Keratinocyte (primary cell): ENCODE results near the gene CSGALNACT2. TPM values are rescaled to one million over a fixed set of nuclear protein-coding genes. Genes with fewer than 3 reads are reported as not detected.

Experiments used
- DNase-seq: peaks from one replicate; pipeline ENCODE4 v3.0.0-alpha.2; 2011; ENCODE audit warnings: low read depth, missing footprints, low spot score
- FAIRE-seq: peaks from 2 replicates; lab custom pipeline; 2011; peaks lifted over from hg19 to GRCh38; lab: Jason Lieb, UNC
- H2AFZ ChIP-seq: 2 replicates; pipeline ENCODE4 v1.6.0; 2012; ENCODE audit warnings: low read length, control low read depth, inconsistent platforms; ENCODE audit not compliant: control insufficient read depth
- H3K27ac ChIP-seq: 2 replicates; pipeline ENCODE4 v1.5.1; 2011; ENCODE audit warnings: low read length; ENCODE audit not compliant: control insufficient read depth, insufficient read depth
- H3K27me3 ChIP-seq: 3 replicates; pipeline ENCODE4 v1.6.0; 2011; ENCODE audit warnings: low read length; ENCODE audit not compliant: control insufficient read depth, insufficient read depth; ENCODE audit errors: extremely low read depth
- H3K36me3 ChIP-seq, 2 experiments: 2 replicates in 1 of 2; 3 replicates in 1 of 2; pipeline ENCODE4 v1.5.1; 2011; ENCODE audit warnings: low read length in 2 of 2, mild to moderate bottlenecking in 1 of 2; ENCODE audit not compliant: control insufficient read depth in 2 of 2, insufficient read depth in 2 of 2; ENCODE audit errors: extremely low read depth in 1 of 2
- H3K4me1 ChIP-seq: 3 replicates; pipeline ENCODE4 v1.5.1; 2011; ENCODE audit warnings: low read length; ENCODE audit not compliant: control insufficient read depth, insufficient read depth; ENCODE audit errors: extremely low read depth
- H3K4me2 ChIP-seq: 3 replicates; pipeline ENCODE4 v1.6.0; 2011; ENCODE audit warnings: low read depth, low read length; ENCODE audit not compliant: control insufficient read depth, insufficient read depth; ENCODE audit errors: extremely low read depth
- H3K4me3 ChIP-seq, 3 experiments: fragments of 200-600 bp in 1 of 3; sonication (generic) in 1 of 3; 2 replicates in 2 of 3; 3 replicates in 1 of 3; pipeline ENCODE4 v1.5.1; 2011 to 2016; ENCODE audit warnings: low read length in 3 of 3, mild to moderate bottlenecking in 3 of 3, control low read depth in 2 of 3, inconsistent platforms in 1 of 3, low read depth in 1 of 3, mixed read lengths in 1 of 3, mixed run types in 1 of 3, moderate library complexity in 1 of 3; ENCODE audit not compliant: control insufficient read depth in 2 of 3, insufficient read depth in 2 of 3; ENCODE audit errors: extremely low read depth in 1 of 3
- H3K79me2 ChIP-seq: 2 replicates; pipeline ENCODE4 v1.6.0; 2012; ENCODE audit warnings: low read length; ENCODE audit not compliant: control insufficient read depth, insufficient read depth
- H3K9ac ChIP-seq: 3 replicates; pipeline ENCODE4 v1.6.0; 2011; ENCODE audit warnings: low read length; ENCODE audit not compliant: control insufficient read depth, insufficient read depth; ENCODE audit errors: extremely low read depth
- H3K9me1 ChIP-seq: 3 replicates; pipeline ENCODE4 v1.6.0; 2011; ENCODE audit warnings: low read length; ENCODE audit not compliant: control insufficient read depth, insufficient read depth; ENCODE audit errors: extremely low read depth
- H3K9me3 ChIP-seq: 2 replicates; pipeline ENCODE4 v1.5.1; 2012; ENCODE audit warnings: low read depth, low read length; ENCODE audit not compliant: control insufficient read depth
- H4K20me1 ChIP-seq: 3 replicates; pipeline ENCODE4 v1.6.0; 2011; ENCODE audit warnings: low read length; ENCODE audit not compliant: control insufficient read depth, insufficient read depth; ENCODE audit errors: extremely low read depth
- EZH2 ChIP-seq: IDR thresholded peaks from one replicate; pipeline ENCODE4 v1.6.1; 2012; ENCODE audit warnings: inconsistent platforms, mild to moderate bottlenecking, low read length, moderate library complexity
- dilution Hi-C: fragments of 300-500 bp; cut with MboI; formaldehyde crosslinking; loops from one replicate; pipeline ENCODE4 v1.7.0; 2020; ENCODE audit warnings: low sequenced_read_pairs; ENCODE audit not compliant: extremely low pct_ligation_motif_present
- polyA plus RNA-seq, 5 experiments: library from polyadenylated mRNA; depleted of rRNA in 3 of 5; stranded (reverse) in 3 of 5; stranded (forward) in 1 of 5; unstranded in 1 of 5; fragments of >200 nt; gene quantifications; 1 replicate in 1 of 5; 2 replicates in 3 of 5; 3 replicates in 1 of 5; pipeline versions ENCODE4 v1.2.1 to v1.2.3, GENCODE V29; 2011 to 2012; ENCODE audit warnings: missing spikeins in 2 of 5, low read depth in 1 of 5, low replicate concordance in 1 of 5
- TF ChIP-seq, protein P1 (sequence below), 3 experiments: IDR thresholded peaks in 1 of 3; conservative IDR thresholded peaks in 1 of 3; optimal IDR thresholded peaks in 1 of 3; 2 replicates in 2 of 3; 3 replicates in 1 of 3; pipeline versions ENCODE3 to v1.5.1; 2011; ENCODE audit warnings: low read length in 3 of 3, mild to moderate bottlenecking in 3 of 3, moderate library complexity in 2 of 3, control low read depth in 1 of 3, inconsistent platforms in 1 of 3; ENCODE audit not compliant: insufficient read depth in 2 of 3; ENCODE audit errors: extremely low read depth in 1 of 3

The CSGALNACT2 gene
- polyA plus RNA-seq, 1 donor (not counting 4 experiments of a cell fraction or from before 2014, with no cell fraction given) = 19.7 TPM

- FAIRE-seq = no peak
- H3K27me3 ChIP-seq = no peaks in the 10 kb centered on the region
- dilution Hi-C loops = no loop called here
Measured at GRCh38 chr10:43124574-43125273, 13.5 kb upstream of the CSGALNACT2 start.

GRCh38 chr10:43125274-43125845, 12.9 kb upstream of the CSGALNACT2 start:
- Histone ChIP-seq H3K9me1 (no peaks in the 10 kb centered on the region), H2AFZ (no peak overlapping the region), H3K9ac (no peak overlapping the region), H3K4me3 (no peak overlapping the region), H3K4me1 (peaks cover 16% of the 10 kb centered on the region), H3K27ac (no peak overlapping the region), H3K4me2 (no peak overlapping the region), H3K27me3 (no peaks in the 10 kb centered on the region), H3K79me2 (no peaks in the 10 kb centered on the region), H3K36me3 (no peaks in the 10 kb centered on the region), H3K9me3 (no peaks in the 10 kb centered on the region), H4K20me1 (no peaks in the 10 kb centered on the region)
- FAIRE-seq (no peak), DNase-seq (no peak)
- dilution Hi-C loops = no loop called here
- TF ChIP-seq, protein P1, sequence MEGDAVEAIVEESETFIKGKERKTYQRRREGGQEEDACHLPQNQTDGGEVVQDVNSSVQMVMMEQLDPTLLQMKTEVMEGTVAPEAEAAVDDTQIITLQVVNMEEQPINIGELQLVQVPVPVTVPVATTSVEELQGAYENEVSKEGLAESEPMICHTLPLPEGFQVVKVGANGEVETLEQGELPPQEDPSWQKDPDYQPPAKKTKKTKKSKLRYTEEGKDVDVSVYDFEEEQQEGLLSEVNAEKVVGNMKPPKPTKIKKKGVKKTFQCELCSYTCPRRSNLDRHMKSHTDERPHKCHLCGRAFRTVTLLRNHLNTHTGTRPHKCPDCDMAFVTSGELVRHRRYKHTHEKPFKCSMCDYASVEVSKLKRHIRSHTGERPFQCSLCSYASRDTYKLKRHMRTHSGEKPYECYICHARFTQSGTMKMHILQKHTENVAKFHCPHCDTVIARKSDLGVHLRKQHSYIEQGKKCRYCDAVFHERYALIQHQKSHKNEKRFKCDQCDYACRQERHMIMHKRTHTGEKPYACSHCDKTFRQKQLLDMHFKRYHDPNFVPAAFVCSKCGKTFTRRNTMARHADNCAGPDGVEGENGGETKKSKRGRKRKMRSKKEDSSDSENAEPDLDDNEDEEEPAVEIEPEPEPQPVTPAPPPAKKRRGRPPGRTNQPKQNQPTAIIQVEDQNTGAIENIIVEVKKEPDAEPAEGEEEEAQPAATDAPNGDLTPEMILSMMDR (optimal IDR thresholded peaks at IDR 0.05 in 1 of 3, IDR thresholded peaks at IDR 0.05 in 1 of 3, conservative IDR thresholded peaks at IDR 0.05 in 1 of 3; ENCODE audit: extremely low read depth in 1 of 3, insufficient read depth in 2 of 3, low read length in 3 of 3) = no peak
- no peak for TF ChIP-seq EZH2

More at GRCh38 chr10:43124574-43125273, 13.5 kb upstream of the CSGALNACT2 start:
- Histone ChIP-seq H2AFZ (no peak overlapping the region), H4K20me1 (no peaks in the 10 kb centered on the region), H3K4me3 (no peak overlapping the region), H3K9me1 (no peaks in the 10 kb centered on the region), H3K4me2 (no peak overlapping the region), H3K4me1 (peaks cover 11% of the 10 kb centered on the region), H3K9ac (no peak overlapping the region), H3K79me2 (no peaks in the 10 kb centered on the region), H3K36me3 (no peaks in the 10 kb centered on the region), H3K9me3 (no peaks in the 10 kb centered on the region), H3K27ac (no peak overlapping the region)
- TF ChIP-seq EZH2 = no peak
- TF ChIP-seq, protein P1 (optimal IDR thresholded peaks at IDR 0.05 in 1 of 3, IDR thresholded peaks at IDR 0.05 in 1 of 3, conservative IDR thresholded peaks at IDR 0.05 in 1 of 3; ENCODE audit: extremely low read depth in 1 of 3, insufficient read depth in 2 of 3, low read length in 3 of 3) = no peak
- no peak for DNase-seq
